HepG2 (cell line): Measurements from ENCODE around the gene HIRA. TPM values are rescaled to one million over a fixed set of nuclear protein-coding genes. Genes with fewer than 3 reads are reported as not detected.

Source experiments
- ATAC-seq: fragments of 200-7000 bp; cut with Tn5 transposase; 3 replicates; pipeline ENCODE4 v1.9.1; 2020; ENCODE audit warnings: mild to moderate bottlenecking, moderate library complexity
- BruUV-seq: library from RNA; stranded (reverse); fragments of 400-500 nt; replicated peaks from 2 replicates; lab custom pipeline; 2021; lab: Mats Ljungman, UMichigan
- CTCF ChIA-PET: fragments of 300-600 bp; formaldehyde crosslinking; extraction: SDS; loops from one replicate; lab custom pipeline; 2021; ENCODE audit warnings: low total read pairs, inconsistent platforms, low intra/inter-chr PET ratio; lab: Yijun Ruan, JAX
- POLR2A ChIA-PET: fragments of 350-600 bp; sonication (Branson Sonifier 250); formaldehyde crosslinking; loops from one replicate; lab custom pipeline; 2020; ENCODE audit warnings: antibody characterized with exemption, inconsistent platforms; lab: Yijun Ruan, JAX
- DNase-seq: peaks from one replicate; pipeline ENCODE4 v3.0.0-alpha.2; 2015; ENCODE audit warnings: low spot score
- FAIRE-seq: peaks from 3 replicates; lab custom pipeline; 2011; peaks lifted over from hg19 to GRCh38; lab: Jason Lieb, UNC
- H2AFZ ChIP-seq: one replicate; pipeline ENCODE4 v1.6.1; 2011; ENCODE audit warnings: low read length, inconsistent platforms
- H3K27ac ChIP-seq: fragments of 300-600 bp; 3 replicates; pipeline ENCODE4 v1.8.0; 2011; ENCODE audit warnings: mixed run types, mild to moderate bottlenecking, mixed read lengths, low read length, inconsistent platforms; ENCODE audit not compliant: insufficient read depth; ENCODE audit errors: extremely low read length
- H3K27me3 ChIP-seq, 2 experiments: fragments of 200-600 bp in 1 of 2; 2 replicates in 1 of 2; 3 replicates in 1 of 2; pipeline versions ENCODE4 v1.6.0 to v1.8.0; 2011; ENCODE audit warnings: low read length in 2 of 2, mild to moderate bottlenecking in 2 of 2, moderate library complexity in 2 of 2, inconsistent platforms in 1 of 2; ENCODE audit not compliant: insufficient read depth in 2 of 2, control insufficient read depth in 1 of 2
- H3K36me3 ChIP-seq, 2 experiments: fragments of 200-600 bp in 1 of 2; replicated peaks in 1 of 2; 2 replicates in 1 of 2; 3 replicates in 1 of 2; pipeline versions ENCODE4 v1.5.1 to v1.8.0; 2011; ENCODE audit warnings: low read length in 2 of 2, inconsistent platforms in 1 of 2; ENCODE audit not compliant: insufficient read depth in 2 of 2, control insufficient read depth in 1 of 2
- H3K4me1 ChIP-seq: 2 replicates; pipeline ENCODE4 v1.5.1; 2012; ENCODE audit warnings: low read length, inconsistent platforms; ENCODE audit not compliant: insufficient read depth
- H3K4me2 ChIP-seq: 2 replicates; pipeline ENCODE4 v1.6.0; 2011; ENCODE audit warnings: low read depth, low read length, inconsistent platforms
- H3K4me3 ChIP-seq, 3 experiments: fragments of 200-600 bp in 1 of 3; sonication (generic), shearing (Covaris generic) in 1 of 3; replicated peaks in 1 of 3; 2 replicates each; pipeline ENCODE4 v1.5.1; 2011 to 2016; ENCODE audit warnings: low read length in 3 of 3, inconsistent platforms in 2 of 3, low read depth in 2 of 3, mild to moderate bottlenecking in 2 of 3, control low read depth in 1 of 3, mixed read lengths in 1 of 3; ENCODE audit not compliant: insufficient read depth in 1 of 3
- H3K79me2 ChIP-seq: one replicate; pipeline ENCODE4 v1.6.1; 2011; ENCODE audit warnings: low read length, inconsistent platforms; ENCODE audit not compliant: insufficient read depth
- H3K9ac ChIP-seq: 2 replicates; pipeline ENCODE4 v1.6.0; 2011; ENCODE audit warnings: mild to moderate bottlenecking, low read depth, low read length, inconsistent platforms; ENCODE audit not compliant: insufficient read depth
- H3K9me3 ChIP-seq: 2 replicates; pipeline ENCODE4 v1.5.1; 2012; ENCODE audit warnings: mild to moderate bottlenecking, low read length
- H4K20me1 ChIP-seq: 2 replicates; pipeline ENCODE4 v1.6.0; 2011; ENCODE audit warnings: inconsistent platforms, mild to moderate bottlenecking, low read length, moderate library complexity; ENCODE audit not compliant: insufficient read depth
- FOXJ3 ChIP-seq: sonication (generic); formaldehyde crosslinking; IDR thresholded peaks from 2 replicates; pipeline ENCODE4 v1.4.0; 2020; ENCODE audit warnings: missing genetic modification reagents, mild to moderate bottlenecking, borderline replicate concordance
- IKZF1 ChIP-seq: fragments of 450-650 bp; IDR thresholded peaks from 2 replicates; pipeline ENCODE4 v1.7.1; 2016
- IRF2 ChIP-seq: IDR thresholded peaks from 2 replicates; pipeline ENCODE4 v1.6.1; 2018; ENCODE audit warnings: missing genetic modification reagents, missing compliant biosample characterization
- KDM3A ChIP-seq: IDR thresholded peaks from 2 replicates; pipeline ENCODE4 v1.6.1; 2018; ENCODE audit warnings: low read depth, missing compliant biosample characterization
- MTF2 ChIP-seq: sonication (generic); formaldehyde crosslinking; IDR thresholded peaks from 2 replicates; pipeline ENCODE4 v1.5.0; 2020; ENCODE audit warnings: missing genetic modification reagents, borderline replicate concordance
- MYNN ChIP-seq: sonication (generic); formaldehyde crosslinking; IDR thresholded peaks from 2 replicates; pipeline ENCODE4 v1.4.0; 2020; ENCODE audit warnings: mild to moderate bottlenecking, low read depth, missing genetic modification reagents
- NFRKB ChIP-seq: fragments of 450-650 bp; IDR thresholded peaks from 2 replicates; pipeline ENCODE4 v1.6.1; 2017
- RFX1 ChIP-seq: fragments of 450-650 bp; IDR thresholded peaks from 2 replicates; pipeline ENCODE4 v1.6.1; 2017
- ZNF3 ChIP-seq: IDR thresholded peaks from 2 replicates; pipeline ENCODE4 v1.7.0; 2017; ENCODE audit warnings: inconsistent platforms
- ZNF33A ChIP-seq: sonication (generic); formaldehyde crosslinking; IDR thresholded peaks from 2 replicates; pipeline ENCODE4 v1.5.1; 2020; ENCODE audit warnings: missing genetic modification reagents, mild to moderate bottlenecking, moderate library complexity, borderline replicate concordance
- ZNF607 ChIP-seq: sonication (generic); formaldehyde crosslinking; IDR thresholded peaks from 2 replicates; pipeline ENCODE4 v1.5.1; 2020; ENCODE audit warnings: missing genetic modification reagents, mild to moderate bottlenecking, borderline replicate concordance
- ZNF777 ChIP-seq: sonication (generic); formaldehyde crosslinking; IDR thresholded peaks from 2 replicates; pipeline ENCODE4 v1.4.0; 2020; ENCODE audit warnings: missing genetic modification reagents
- ZSCAN20 ChIP-seq: sonication (generic); formaldehyde crosslinking; IDR thresholded peaks from 2 replicates; pipeline ENCODE4 v1.4.0; 2020; ENCODE audit warnings: missing genetic modification reagents, mild to moderate bottlenecking, borderline replicate concordance
- WGBS: methylation state at CpG from one replicate; pipeline ENCODE4 v1.1.6; 2017; ENCODE audit warnings: low lambda C conversion rate; 5-methylcytosine and 5-hydroxymethylcytosine counted together
- in situ Hi-C: cut with HindIII; loops from 2 replicates; pipeline ENCODE4 v1.10.0; 2017; ENCODE audit warnings: low pct_unique_long_range_greater_than_20kb; ENCODE audit not compliant: extremely low pct_ligation_motif_present
- intact Hi-C: fragments of 100-400 bp; cut with micrococcal nuclease; formaldehyde crosslinking; loops from one replicate; pipeline ENCODE4 v1.10.0; 2022; ENCODE audit not compliant: unreplicated experiment
- polyA plus RNA-seq, 8 experiments: library from polyadenylated mRNA; depleted of rRNA in 3 of 8; stranded (reverse) in 7 of 8; unstranded in 1 of 8; fragments of >200 nt; fragmentation: Illumina TruSeq in 4 of 8; extraction: Trizol in 4 of 8; gene quantifications; 2 replicates each; pipeline versions ENCODE4 v1.2.1 to v1.2.3, GENCODE V29; 2011 to 2016; ENCODE audit warnings: low read depth in 4 of 8, missing spikeins in 1 of 8, mixed read lengths in 1 of 8; ENCODE audit not compliant: insufficient read depth in 1 of 8
- total RNA-seq, 5 experiments: library from RNA; depleted of rRNA; stranded (reverse); fragments of >200 nt; fragmentation: Illumina TruSeq; extraction: Trizol; gene quantifications; 2 replicates each; pipeline ENCODE4 v1.2.3, GENCODE V29; 2016; ENCODE audit warnings: low read depth in 1 of 5
- TF ChIP-seq, protein P1 (sequence below): sonication (generic); formaldehyde crosslinking; IDR thresholded peaks from 2 replicates; pipeline ENCODE4 v1.5.0; 2020; ENCODE audit warnings: mild to moderate bottlenecking, low read depth, missing genetic modification reagents, borderline replicate concordance
- TF ChIP-seq, protein P2 (sequence below): sonication (generic); formaldehyde crosslinking; IDR thresholded peaks from 2 replicates; pipeline ENCODE4 v1.5.0; 2020; ENCODE audit warnings: missing genetic modification reagents
- TF ChIP-seq, protein P3 (sequence below): IDR thresholded peaks from 2 replicates; pipeline ENCODE4 v1.6.1; 2018; ENCODE audit warnings: missing genetic modification reagents, mild to moderate bottlenecking, missing compliant biosample characterization
- TF ChIP-seq, protein P4 (sequence below): sonication (generic); formaldehyde crosslinking; IDR thresholded peaks from 2 replicates; pipeline ENCODE4 v1.4.0; 2020; ENCODE audit warnings: missing genetic modification reagents, borderline replicate concordance

The HIRA gene
- total and polyA plus RNA-seq, 2 of the 13 experiments (the other 11 are each of a cell fraction or from before 2014, with no cell fraction given): 21.5 to 29.2 TPM

DNA sequence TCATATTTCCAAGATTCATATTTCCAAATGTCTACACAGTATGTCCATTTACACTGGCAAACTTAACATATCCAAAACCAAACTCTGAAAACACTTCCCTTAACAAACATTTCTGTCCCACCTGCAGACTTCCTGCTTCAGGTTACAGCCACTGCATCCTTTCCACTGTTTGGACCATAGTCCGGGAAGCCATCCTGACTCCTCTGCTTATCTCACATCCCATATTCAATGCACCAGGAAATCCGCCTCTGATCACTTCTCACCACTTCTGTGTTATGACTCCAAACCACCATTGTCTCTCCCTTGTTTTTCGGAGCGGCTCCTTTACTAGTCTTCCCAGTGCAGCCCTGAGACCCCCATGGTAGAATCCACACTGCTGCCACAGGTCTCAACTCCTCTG lies 30.1 kb downstream of the HIRA start (continued):
- TF ChIP-seq ZNF607 (CRISPR knock-in tag) (no peak), RFX1 (no peak), IRF2 (CRISPR knock-in tag) (no peak), FOXJ3 (CRISPR knock-in tag) (no peak), ZNF33A (CRISPR knock-in tag) (no peak), ZNF777 (CRISPR knock-in tag) (no peak), MYNN (CRISPR knock-in tag) (no peak)

DNA sequence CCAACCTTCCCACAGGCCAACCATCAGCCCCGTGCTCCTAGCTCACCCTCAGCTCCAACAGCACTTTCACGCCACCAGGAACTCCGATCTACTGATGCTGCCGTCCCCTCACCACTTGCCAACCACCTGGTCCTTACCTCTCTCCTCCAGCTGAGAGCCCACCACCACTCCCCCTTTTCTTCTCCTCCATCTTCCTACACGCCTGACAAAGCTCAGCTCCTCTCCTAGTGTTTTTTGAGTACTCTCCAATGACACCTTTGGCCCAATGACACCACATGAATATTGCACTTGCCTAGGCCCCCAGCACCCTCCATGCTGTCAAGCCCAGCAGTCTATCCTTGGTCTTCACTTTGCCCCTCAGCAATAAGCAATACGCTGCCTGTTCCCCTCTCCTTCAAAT lies 30.7 kb downstream of the HIRA start:
- Histone ChIP-seq H3K27ac (no peak overlapping the region), H3K27me3 (no peaks in the 10 kb centered on the region), H2AFZ (no peak overlapping the region), H3K9me3 (no peaks in the 10 kb centered on the region)
- no TSS peak for BruUV-seq
- CTCF ChIA-PET: no interaction called here
- no peak for TF ChIP-seq KDM3A (CRISPR knock-in tag)
- TF ChIP-seq MTF2 (CRISPR knock-in tag): no peak
- no peak for TF ChIP-seq RFX1
- TF ChIP-seq, protein P1, sequence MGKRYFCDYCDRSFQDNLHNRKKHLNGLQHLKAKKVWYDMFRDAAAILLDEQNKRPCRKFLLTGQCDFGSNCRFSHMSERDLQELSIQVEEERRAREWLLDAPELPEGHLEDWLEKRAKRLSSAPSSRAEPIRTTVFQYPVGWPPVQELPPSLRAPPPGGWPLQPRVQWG (CRISPR knock-in tag): no peak
- TF ChIP-seq ZSCAN20 (CRISPR knock-in tag): no peak
- no peak for TF ChIP-seq NFRKB
- TF ChIP-seq, protein P2, sequence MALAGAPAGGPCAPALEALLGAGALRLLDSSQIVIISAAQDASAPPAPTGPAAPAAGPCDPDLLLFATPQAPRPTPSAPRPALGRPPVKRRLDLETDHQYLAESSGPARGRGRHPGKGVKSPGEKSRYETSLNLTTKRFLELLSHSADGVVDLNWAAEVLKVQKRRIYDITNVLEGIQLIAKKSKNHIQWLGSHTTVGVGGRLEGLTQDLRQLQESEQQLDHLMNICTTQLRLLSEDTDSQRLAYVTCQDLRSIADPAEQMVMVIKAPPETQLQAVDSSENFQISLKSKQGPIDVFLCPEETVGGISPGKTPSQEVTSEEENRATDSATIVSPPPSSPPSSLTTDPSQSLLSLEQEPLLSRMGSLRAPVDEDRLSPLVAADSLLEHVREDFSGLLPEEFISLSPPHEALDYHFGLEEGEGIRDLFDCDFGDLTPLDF (CRISPR knock-in tag): no peak
- TF ChIP-seq, protein P3, sequence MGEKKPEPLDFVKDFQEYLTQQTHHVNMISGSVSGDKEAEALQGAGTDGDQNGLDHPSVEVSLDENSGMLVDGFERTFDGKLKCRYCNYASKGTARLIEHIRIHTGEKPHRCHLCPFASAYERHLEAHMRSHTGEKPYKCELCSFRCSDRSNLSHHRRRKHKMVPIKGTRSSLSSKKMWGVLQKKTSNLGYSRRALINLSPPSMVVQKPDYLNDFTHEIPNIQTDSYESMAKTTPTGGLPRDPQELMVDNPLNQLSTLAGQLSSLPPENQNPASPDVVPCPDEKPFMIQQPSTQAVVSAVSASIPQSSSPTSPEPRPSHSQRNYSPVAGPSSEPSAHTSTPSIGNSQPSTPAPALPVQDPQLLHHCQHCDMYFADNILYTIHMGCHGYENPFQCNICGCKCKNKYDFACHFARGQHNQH (CRISPR knock-in tag): no peak
- TF ChIP-seq ZNF3 (CRISPR knock-in tag): no peak
- TF ChIP-seq IKZF1: no peak
- TF ChIP-seq, protein P4, sequence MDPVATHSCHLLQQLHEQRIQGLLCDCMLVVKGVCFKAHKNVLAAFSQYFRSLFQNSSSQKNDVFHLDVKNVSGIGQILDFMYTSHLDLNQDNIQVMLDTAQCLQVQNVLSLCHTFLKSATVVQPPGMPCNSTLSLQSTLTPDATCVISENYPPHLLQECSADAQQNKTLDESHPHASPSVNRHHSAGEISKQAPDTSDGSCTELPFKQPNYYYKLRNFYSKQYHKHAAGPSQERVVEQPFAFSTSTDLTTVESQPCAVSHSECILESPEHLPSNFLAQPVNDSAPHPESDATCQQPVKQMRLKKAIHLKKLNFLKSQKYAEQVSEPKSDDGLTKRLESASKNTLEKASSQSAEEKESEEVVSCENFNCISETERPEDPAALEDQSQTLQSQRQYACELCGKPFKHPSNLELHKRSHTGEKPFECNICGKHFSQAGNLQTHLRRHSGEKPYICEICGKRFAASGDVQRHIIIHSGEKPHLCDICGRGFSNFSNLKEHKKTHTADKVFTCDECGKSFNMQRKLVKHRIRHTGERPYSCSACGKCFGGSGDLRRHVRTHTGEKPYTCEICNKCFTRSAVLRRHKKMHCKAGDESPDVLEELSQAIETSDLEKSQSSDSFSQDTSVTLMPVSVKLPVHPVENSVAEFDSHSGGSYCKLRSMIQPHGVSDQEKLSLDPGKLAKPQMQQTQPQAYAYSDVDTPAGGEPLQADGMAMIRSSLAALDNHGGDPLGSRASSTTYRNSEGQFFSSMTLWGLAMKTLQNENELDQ: no peak
- TF ChIP-seq, all 625 proteins: peak for 0
- in situ Hi-C loops: no loop called here
- H3K4me2 ChIP-seq: no peak overlapping the region
- intact Hi-C loops: no loop called here
- no peak overlapping the region for H3K9ac ChIP-seq
- no peaks in the 10 kb centered on the region for H3K79me2 ChIP-seq
- FAIRE-seq: no peak
- H3K4me3 ChIP-seq: no peak overlapping the region
- POLR2A ChIA-PET: no interaction called here
- H4K20me1 ChIP-seq: no peaks in the 10 kb centered on the region
- WGBS: 95% methylated on average over 6 of the region's 6 CpGs
- no peak for ATAC-seq
- no peak for DNase-seq
- peaks cover 11% of the 10 kb centered on the region for H3K4me1 ChIP-seq
- H3K36me3 ChIP-seq: peaks cover 25 to 67% of the 10 kb centered on the region in 2 experiments; a peak in 4 of 5 replicates
